ENCODE results near the gene KCNQ1. TPM values are rescaled to one million over a fixed set of nuclear protein-coding genes. Genes with fewer than 3 reads are reported as not detected.

KCNQ1 gene
- total RNA-seq, 4 donors from 2014 or later, result 2.6 to 12.7 (median 4.9) TPM

DNA sequence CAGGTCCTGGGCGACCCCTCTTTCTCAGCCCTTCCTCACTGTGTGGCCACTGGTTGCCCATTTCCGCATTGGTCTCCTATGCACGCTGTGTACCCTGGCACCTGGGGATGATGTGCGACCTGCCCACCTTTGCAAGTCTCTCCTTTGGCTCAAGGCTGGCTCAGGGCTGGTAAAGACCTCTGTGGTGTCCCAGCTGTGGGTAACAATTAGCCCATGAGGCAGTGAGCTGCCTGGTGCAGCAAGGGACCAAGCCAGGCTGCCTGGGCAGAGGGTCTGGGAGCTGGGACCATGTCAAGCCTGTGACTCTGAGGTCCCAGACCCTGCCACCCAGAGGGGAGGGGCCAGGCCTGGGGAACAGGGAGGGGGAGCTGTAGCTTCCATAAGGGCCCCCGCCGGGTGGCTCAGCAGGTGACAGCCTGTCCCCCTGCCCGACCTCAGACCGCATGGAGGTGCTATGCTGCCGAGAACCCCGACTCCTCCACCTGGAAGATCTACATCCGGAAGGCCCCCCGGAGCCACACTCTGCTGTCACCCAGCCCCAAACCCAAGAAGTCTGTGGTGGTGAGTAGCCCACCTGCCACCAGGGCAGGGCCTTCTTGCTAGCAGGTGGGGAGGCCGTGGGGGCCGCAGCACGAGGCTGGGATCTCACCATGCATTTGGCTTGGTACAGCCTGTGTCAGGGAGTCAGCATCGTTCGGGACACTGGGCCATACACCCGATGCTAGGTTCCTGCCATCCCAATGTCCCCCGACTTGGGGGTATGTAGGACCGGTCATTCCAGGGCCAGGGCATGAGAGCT lies 142.5 kb downstream of the KCNQ1 start:
- no peaks in the 10 kb centered on the region for H3K27me3 ChIP-seq
- H3K36me3 ChIP-seq, result no peaks in the 10 kb centered on the region
- H3K4me1 ChIP-seq, result no peaks in the 10 kb centered on the region
- WGBS, 2 donors (ENCODE audit: low coverage in 1 of 2), result 100% methylated on average over 1 of the region's 20 CpGs; no CpG with 5 or more reads in 1 of the 2 donors
- H3K4me3 ChIP-seq, result no peak overlapping the region
- no peak for ATAC-seq
- no peak for TF ChIP-seq EP300 (IDR thresholded peaks at IDR 0.05)
- no peak for TF ChIP-seq POLR2A (IDR thresholded peaks at IDR 0.05)
- TF ChIP-seq, protein P1, sequence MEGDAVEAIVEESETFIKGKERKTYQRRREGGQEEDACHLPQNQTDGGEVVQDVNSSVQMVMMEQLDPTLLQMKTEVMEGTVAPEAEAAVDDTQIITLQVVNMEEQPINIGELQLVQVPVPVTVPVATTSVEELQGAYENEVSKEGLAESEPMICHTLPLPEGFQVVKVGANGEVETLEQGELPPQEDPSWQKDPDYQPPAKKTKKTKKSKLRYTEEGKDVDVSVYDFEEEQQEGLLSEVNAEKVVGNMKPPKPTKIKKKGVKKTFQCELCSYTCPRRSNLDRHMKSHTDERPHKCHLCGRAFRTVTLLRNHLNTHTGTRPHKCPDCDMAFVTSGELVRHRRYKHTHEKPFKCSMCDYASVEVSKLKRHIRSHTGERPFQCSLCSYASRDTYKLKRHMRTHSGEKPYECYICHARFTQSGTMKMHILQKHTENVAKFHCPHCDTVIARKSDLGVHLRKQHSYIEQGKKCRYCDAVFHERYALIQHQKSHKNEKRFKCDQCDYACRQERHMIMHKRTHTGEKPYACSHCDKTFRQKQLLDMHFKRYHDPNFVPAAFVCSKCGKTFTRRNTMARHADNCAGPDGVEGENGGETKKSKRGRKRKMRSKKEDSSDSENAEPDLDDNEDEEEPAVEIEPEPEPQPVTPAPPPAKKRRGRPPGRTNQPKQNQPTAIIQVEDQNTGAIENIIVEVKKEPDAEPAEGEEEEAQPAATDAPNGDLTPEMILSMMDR (IDR thresholded peaks at IDR 0.05), result no peak
- no peak for TF ChIP-seq POLR2AphosphoS5 (IDR thresholded peaks at IDR 0.05)
- no peak overlapping the region for H3K27ac ChIP-seq
- H3K9me3 ChIP-seq, result no peaks in the 10 kb centered on the region

DNA sequence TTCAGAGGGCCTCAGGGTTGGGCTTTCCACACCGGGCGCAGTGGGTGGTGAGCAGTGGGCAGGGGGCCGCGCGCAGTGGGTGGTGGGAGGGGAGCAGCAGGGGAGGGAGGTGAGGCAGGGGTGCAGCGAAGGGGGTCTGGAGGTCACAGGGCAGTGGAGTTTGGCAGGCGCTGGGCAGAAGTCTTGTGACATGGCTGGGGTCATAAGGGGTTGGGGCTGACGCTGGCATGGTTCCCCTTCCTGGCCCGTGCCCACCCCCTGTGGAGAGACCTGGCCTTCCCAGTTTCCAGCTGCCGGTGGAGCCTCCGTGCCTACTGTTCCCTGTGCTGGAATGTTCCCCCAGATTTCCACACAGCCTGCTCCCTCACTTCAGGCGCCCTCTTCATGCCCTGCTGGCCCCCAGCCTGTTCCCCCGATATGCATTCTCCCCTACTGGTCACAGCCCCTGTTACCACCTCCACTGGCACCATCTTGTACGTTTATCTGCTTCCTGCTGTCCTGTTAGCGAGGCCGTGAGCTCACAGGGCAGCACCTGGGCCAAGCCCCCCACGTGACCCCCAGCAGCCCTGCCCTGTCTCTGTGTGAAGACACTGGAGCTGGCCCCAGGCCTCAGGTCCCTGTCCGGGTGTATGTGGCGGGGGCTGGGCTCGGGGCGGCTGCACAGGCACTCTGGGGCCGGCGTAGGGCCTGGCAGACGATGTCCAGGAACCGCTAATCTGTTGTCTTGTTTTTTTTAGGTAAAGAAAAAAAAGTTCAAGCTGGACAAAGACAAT lies 143.4 kb downstream of the KCNQ1 start:
- no peak overlapping the region for H3K4me3 ChIP-seq
- no peaks in the 10 kb centered on the region for H3K27me3 ChIP-seq
- H3K9me3 ChIP-seq, result no peaks in the 10 kb centered on the region
- WGBS, 2 donors (ENCODE audit: low coverage in 1 of 2), result 78 to 88% methylated on average over 4 to 13 of the region's 25 CpGs
- TF ChIP-seq POLR2AphosphoS5 (IDR thresholded peaks at IDR 0.05), result no peak
- TF ChIP-seq POLR2A (IDR thresholded peaks at IDR 0.05), result no peak
- TF ChIP-seq, protein P1 (IDR thresholded peaks at IDR 0.05), result no peak
- TF ChIP-seq EP300 (IDR thresholded peaks at IDR 0.05), result no peak
- no peak for ATAC-seq
- no peaks in the 10 kb centered on the region for H3K4me1 ChIP-seq
- H3K27ac ChIP-seq, result no peak overlapping the region
- no peaks in the 10 kb centered on the region for H3K36me3 ChIP-seq

DNA sequence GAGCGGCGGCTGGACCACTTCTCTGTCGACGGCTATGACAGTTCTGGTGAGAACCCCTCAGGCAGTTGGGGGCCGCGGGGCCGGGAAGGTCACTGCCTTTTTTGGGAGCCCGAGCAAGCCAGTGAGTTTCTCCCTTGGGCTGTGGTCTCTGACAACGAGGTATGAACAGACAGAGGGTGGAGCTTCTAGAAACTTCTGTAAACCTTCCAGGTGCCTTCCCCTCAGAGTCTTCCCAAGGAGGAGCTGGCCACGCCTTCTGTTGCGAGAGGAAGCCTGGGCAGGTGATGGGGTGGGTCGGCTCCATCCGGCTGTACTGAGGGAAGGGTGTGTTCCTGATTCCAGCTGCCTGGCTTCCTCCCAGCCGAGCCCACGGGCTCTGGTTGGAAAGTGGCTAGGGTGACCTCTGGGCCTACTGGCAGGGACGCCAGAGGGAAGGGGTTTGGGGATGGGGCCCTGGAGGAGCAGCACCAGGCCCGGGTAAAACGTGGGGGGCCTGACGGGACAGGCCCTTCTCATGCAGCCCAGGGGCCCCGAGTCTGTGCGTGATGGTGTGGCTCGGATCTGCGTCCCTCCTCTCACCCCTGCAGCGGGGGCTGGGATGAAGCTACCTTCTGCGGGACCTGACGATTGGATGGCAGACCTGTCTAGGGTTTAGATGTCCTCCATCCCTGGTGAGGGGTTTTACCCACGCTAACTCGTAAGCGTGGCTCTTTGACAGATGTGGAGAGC lies 144.2 kb downstream of the KCNQ1 start:
- Histone ChIP-seq H3K9me3 (no peaks in the 10 kb centered on the region), H3K27ac (no peak overlapping the region), H3K4me3 (no peak overlapping the region), H3K4me1 (no peaks in the 10 kb centered on the region), H3K36me3 (no peaks in the 10 kb centered on the region), H3K27me3 (no peaks in the 10 kb centered on the region)
- no peak for ATAC-seq
- TF ChIP-seq, protein P1 (IDR thresholded peaks at IDR 0.05), result no peak
- TF ChIP-seq POLR2AphosphoS5 (IDR thresholded peaks at IDR 0.05) (no peak), POLR2A (IDR thresholded peaks at IDR 0.05) (no peak), EP300 (IDR thresholded peaks at IDR 0.05) (no peak)
- 100% methylated on average over 1 of the region's 29 CpGs; no CpG with 5 or more reads in 1 of the 2 donors for WGBS, 2 donors (ENCODE audit: low coverage in 1 of 2)

DNA sequence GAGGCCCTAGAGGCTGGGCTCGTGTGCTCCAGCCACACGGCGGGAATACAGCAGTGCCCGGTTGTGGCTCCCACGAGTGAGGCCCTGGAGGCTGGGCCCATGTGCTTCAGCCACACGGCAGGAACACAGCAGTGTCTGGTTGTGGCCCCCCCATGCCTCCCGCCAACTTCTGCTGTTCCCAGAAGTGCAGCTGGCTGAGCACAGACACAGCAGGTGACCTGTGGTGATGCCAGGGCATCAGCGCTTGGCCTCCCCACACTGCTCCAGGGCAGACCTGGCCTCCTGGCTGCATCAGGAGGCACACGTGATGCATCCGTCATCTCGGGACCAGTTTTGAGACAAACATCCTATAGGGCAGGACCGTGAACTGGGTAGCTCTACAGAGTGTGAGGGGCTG lies 144.7 kb downstream of the KCNQ1 start:
- TF ChIP-seq POLR2AphosphoS5 (IDR thresholded peaks at IDR 0.05) (no peak), POLR2A (IDR thresholded peaks at IDR 0.05) (no peak)
- ATAC-seq, result no peak
- Histone ChIP-seq H3K4me1 (no peaks in the 10 kb centered on the region), H3K27me3 (no peaks in the 10 kb centered on the region), H3K36me3 (no peaks in the 10 kb centered on the region), H3K9me3 (no peaks in the 10 kb centered on the region), H3K27ac (no peak overlapping the region), H3K4me3 (no peak overlapping the region)
- WGBS, 2 donors (ENCODE audit: low coverage in 1 of 2), result 80% methylated on average over 2 of the region's 12 CpGs; no CpG with 5 or more reads in 1 of the 2 donors

Measured in gastroesophageal sphincter (tissue), 4 donors.